Mesenchymal stem cell (in vitro differentiated cells and primary cell): ENCODE results near the gene A1BG.

Experiments used
- DNase-seq: peaks from one replicate; pipeline ENCODE4 v3.0.0-alpha.2; 2013
- H2AFZ ChIP-seq: one replicate; pipeline ENCODE4 v1.6.1; 2013; ENCODE audit warnings: low read depth, mild to moderate bottlenecking, control low read depth, inconsistent platforms, low read length, moderate library complexity
- H2AK5ac ChIP-seq: 2 replicates; pipeline ENCODE4 v1.6.1; 2013; ENCODE audit warnings: low read length, moderate library complexity, mild to moderate bottlenecking, inconsistent platforms; ENCODE audit not compliant: severe bottlenecking
- H2BK120ac ChIP-seq: one replicate; pipeline ENCODE4 v1.6.1; 2013; ENCODE audit warnings: low read depth, mild to moderate bottlenecking, inconsistent platforms, low read length, moderate library complexity
- H2BK12ac ChIP-seq, 2 experiments: one replicate each; pipeline ENCODE4 v1.6.1; 2013; ENCODE audit warnings: inconsistent platforms in 2 of 2, low read length in 2 of 2, mild to moderate bottlenecking in 2 of 2, moderate library complexity in 2 of 2, control low read depth in 1 of 2
- H2BK15ac ChIP-seq: one replicate; pipeline ENCODE4 v1.6.1; 2013; ENCODE audit warnings: mild to moderate bottlenecking, low read depth, inconsistent platforms; ENCODE audit not compliant: poor library complexity, severe bottlenecking
- H2BK5ac ChIP-seq: 2 replicates; pipeline ENCODE4 v1.6.1; 2013; ENCODE audit warnings: low read depth, mild to moderate bottlenecking, low read length, control low read depth, inconsistent platforms; ENCODE audit not compliant: poor library complexity, severe bottlenecking
- H3K14ac ChIP-seq, 2 experiments: one replicate each; pipeline ENCODE4 v1.6.1; 2013; ENCODE audit warnings: inconsistent platforms in 2 of 2, low read length in 2 of 2, control low read depth in 1 of 2, mild to moderate bottlenecking in 1 of 2, moderate library complexity in 1 of 2
- H3K18ac ChIP-seq, 2 experiments: one replicate each; pipeline ENCODE4 v1.6.1; 2013; ENCODE audit warnings: inconsistent platforms in 2 of 2, low read length in 2 of 2, control low read depth in 1 of 2, low read depth in 1 of 2, mild to moderate bottlenecking in 1 of 2
- H3K23ac ChIP-seq, 2 experiments: one replicate each; pipeline ENCODE4 v1.6.1; 2013; ENCODE audit warnings: inconsistent platforms in 2 of 2, low read length in 2 of 2, mild to moderate bottlenecking in 2 of 2, moderate library complexity in 2 of 2, control low read depth in 1 of 2
- H3K27ac ChIP-seq: 2 replicates; pipeline ENCODE4 v1.5.1; 2013; ENCODE audit warnings: mild to moderate bottlenecking, moderate library complexity, low read length, control low read depth, inconsistent platforms; ENCODE audit not compliant: poor library complexity, severe bottlenecking
- H3K27me3 ChIP-seq, 2 experiments: 2 replicates each; pipeline versions ENCODE4 v1.6.1 to v1.7.0; 2013; ENCODE audit warnings: low read length in 2 of 2, mild to moderate bottlenecking in 2 of 2, moderate library complexity in 2 of 2, control low read depth in 1 of 2, inconsistent platforms in 1 of 2; ENCODE audit not compliant: control insufficient read depth in 1 of 2, insufficient read depth in 1 of 2
- H3K36me3 ChIP-seq, 2 experiments: 2 replicates each; pipeline versions ENCODE4 v1.6.1 to v1.7.0; 2013; ENCODE audit warnings: low read length in 2 of 2, control low read depth in 1 of 2, inconsistent platforms in 1 of 2, low read depth in 1 of 2, mild to moderate bottlenecking in 1 of 2; ENCODE audit not compliant: insufficient read depth in 2 of 2, control insufficient read depth in 1 of 2
- H3K4ac ChIP-seq, 2 experiments: one replicate each; pipeline ENCODE4 v1.6.1; 2013; ENCODE audit warnings: inconsistent platforms in 2 of 2, low read length in 2 of 2, mild to moderate bottlenecking in 2 of 2, moderate library complexity in 2 of 2, control low read depth in 1 of 2, low read depth in 1 of 2
- H3K4me1 ChIP-seq: 2 replicates; pipeline ENCODE4 v1.6.1; 2013; ENCODE audit warnings: low read depth, low read length, control low read depth; ENCODE audit not compliant: control insufficient read depth, insufficient read depth
- H3K4me2 ChIP-seq: 2 replicates; pipeline ENCODE4 v1.6.1; 2013; ENCODE audit warnings: low read length, mild to moderate bottlenecking, inconsistent platforms; ENCODE audit not compliant: poor library complexity, severe bottlenecking
- H3K4me3 ChIP-seq, 2 experiments: 2 replicates each; pipeline versions ENCODE4 v1.5.1 to v1.7.0; 2013; ENCODE audit warnings: low read length in 2 of 2, mild to moderate bottlenecking in 2 of 2, control low read depth in 1 of 2, low read depth in 1 of 2; ENCODE audit not compliant: insufficient read depth in 1 of 2
- H3K79me1 ChIP-seq: replicated peaks from 2 replicates; pipeline ENCODE4 v1.6.1; 2013; ENCODE audit warnings: mild to moderate bottlenecking, control low read depth, low read length, inconsistent platforms; ENCODE audit not compliant: poor library complexity, severe bottlenecking
- H3K9ac ChIP-seq: 2 replicates; pipeline ENCODE4 v1.7.0; 2013; ENCODE audit warnings: mild to moderate bottlenecking, low read length, moderate library complexity
- H3K9me3 ChIP-seq: 2 replicates; pipeline ENCODE4 v1.7.0; 2013; ENCODE audit warnings: mild to moderate bottlenecking, low read length; ENCODE audit not compliant: control insufficient read depth
- H4K8ac ChIP-seq: one replicate; pipeline ENCODE4 v1.6.1; 2013; ENCODE audit warnings: inconsistent platforms, mild to moderate bottlenecking, low read length, moderate library complexity
- H4K91ac ChIP-seq: one replicate; pipeline ENCODE4 v1.6.1; 2013; ENCODE audit warnings: mild to moderate bottlenecking, low read length, inconsistent platforms
- WGBS: methylation state at CpG from one replicate; pipeline ENCODE4 v1.1.7; 2013; ENCODE audit warnings: mixed read lengths; 5-methylcytosine and 5-hydroxymethylcytosine counted together

A1BG gene

GRCh38 chr19:58385891-58386575 is 32.7 kb upstream of the A1BG start:
- Histone ChIP-seq H4K91ac (peak overlapping the region; percentile 76), H2AFZ (peak overlapping the region; percentile 69), H3K27ac (peak overlapping the region; percentile 98), H2BK12ac (peak overlapping the region; percentile 5 to 51), H2BK5ac (peak overlapping the region; percentile 87), H3K36me3 (peaks cover 10 to 28% of the 10 kb centered on the region in 2 experiments), H3K18ac (peak overlapping the region; percentile 99), H3K14ac (peak overlapping the region in 1 of 2 experiments; percentile 99), H3K23ac (peak overlapping the region in 1 of 2 experiments; percentile 46), H3K4me3 (peak overlapping the region; percentile 61 to 99), H3K4me2 (peak overlapping the region; percentile 75), H3K9ac (peak overlapping the region; percentile 97), H3K9me3 (no peaks in the 10 kb centered on the region), H3K79me1 (peaks cover 22% of the 10 kb centered on the region), H2AK5ac (peak overlapping the region; percentile 50), H2BK120ac (peak overlapping the region; percentile 29), H3K4ac (peak overlapping the region; percentile 98), H3K27me3 (no peaks in the 10 kb centered on the region), H4K8ac (peak overlapping the region; percentile 88), H2BK15ac (no peak overlapping the region), H3K4me1 (peaks cover 34% of the 10 kb centered on the region)
- DNase-seq: no peak
- 21% methylated on average over 36 of the region's 36 CpGs for WGBS

GRCh38 chr19:58385313-58385890 is 32.1 kb upstream of the A1BG start:
- Histone ChIP-seq H3K9me3 (no peaks in the 10 kb centered on the region), H3K27me3 (no peaks in the 10 kb centered on the region), H3K4me2 (peak overlapping the region; percentile 75), H2BK12ac (peak overlapping the region; percentile 0 to 51), H3K9ac (peak overlapping the region; percentile 97), H2BK5ac (no peak overlapping the region), H3K79me1 (peaks cover 22% of the 10 kb centered on the region), H3K27ac (peak overlapping the region; percentile 98), H3K36me3 (peaks cover 9 to 22% of the 10 kb centered on the region in 2 experiments), H3K18ac (peak overlapping the region; percentile 99), H3K4me1 (peaks cover 34% of the 10 kb centered on the region), H3K14ac (no peak overlapping the region), H2AFZ (no peak overlapping the region), H3K4me3 (peak overlapping the region in 1 of 2 experiments; percentile 99), H2AK5ac (peak overlapping the region; percentile 50), H3K4ac (peak overlapping the region in 1 of 2 experiments; percentile 98), H4K91ac (peak overlapping the region; percentile 76), H2BK15ac (no peak overlapping the region), H2BK120ac (peak overlapping the region; percentile 61), H3K23ac (peak overlapping the region in 1 of 2 experiments; percentile 35), H4K8ac (peak overlapping the region; percentile 88)
- 94% methylated on average over 9 of the region's 9 CpGs for WGBS
- no peak for DNase-seq

DNA sequence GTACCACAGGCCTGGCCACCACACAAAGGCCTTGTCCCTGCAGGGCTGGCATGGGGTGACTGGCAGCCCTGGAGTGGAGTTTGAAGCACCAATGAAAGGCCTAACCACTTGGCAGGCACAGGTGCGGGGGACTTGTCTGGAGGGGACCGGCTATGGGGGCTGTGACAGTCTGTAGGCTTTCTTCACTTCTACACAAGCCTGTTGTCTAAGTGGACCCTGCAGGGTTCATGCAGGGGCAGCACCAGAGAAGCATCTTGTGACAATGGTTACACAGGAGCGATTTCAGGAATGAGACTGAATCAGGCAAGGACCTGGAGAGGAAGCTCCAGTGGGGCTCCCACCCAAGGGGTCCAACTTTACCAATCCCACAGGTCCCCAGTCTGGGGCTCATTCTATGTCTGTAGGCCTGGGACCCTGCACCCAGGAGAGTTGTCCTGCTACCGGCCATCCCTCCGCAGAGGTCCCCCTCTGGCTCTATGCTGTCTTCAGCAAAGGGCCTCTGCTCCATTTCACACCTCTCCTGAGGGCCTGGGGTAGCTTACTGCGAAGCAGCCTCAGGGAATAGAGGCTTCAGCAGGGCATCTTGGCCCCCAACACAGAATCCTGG is 29.8 kb upstream of the A1BG start:
- peaks cover 43% of the 10 kb centered on the region for H3K4me1 ChIP-seq
- H3K79me1 ChIP-seq: peaks cover 38% of the 10 kb centered on the region
- no peak overlapping the region for H2AFZ ChIP-seq
- H3K18ac ChIP-seq: no peak overlapping the region
- no peak overlapping the region for H3K14ac ChIP-seq
- no peak overlapping the region for H2BK12ac ChIP-seq
- no peak overlapping the region for H2BK5ac ChIP-seq
- H3K4me3 ChIP-seq: no peak overlapping the region
- no peak overlapping the region for H3K27ac ChIP-seq
- no peak overlapping the region for H2BK15ac ChIP-seq
- peaks cover 3 to 10% of the 10 kb centered on the region in 2 experiments for H3K36me3 ChIP-seq
- no peak for DNase-seq
- 95% methylated on average over 6 of the region's 6 CpGs for WGBS
- H3K27me3 ChIP-seq: no peaks in the 10 kb centered on the region
- no peak overlapping the region for H3K23ac ChIP-seq
- H2BK120ac ChIP-seq: no peak overlapping the region
- no peak overlapping the region for H3K4ac ChIP-seq
- no peak overlapping the region for H4K8ac ChIP-seq
- H4K91ac ChIP-seq: no peak overlapping the region
- no peaks in the 10 kb centered on the region for H3K9me3 ChIP-seq
- H3K9ac ChIP-seq: no peak overlapping the region
- no peak overlapping the region for H3K4me2 ChIP-seq
- H2AK5ac ChIP-seq: no peak overlapping the region
